HepG2 (cell line): ENCODE data around the gene CKS1B. TPM values are rescaled to one million over a fixed set of nuclear protein-coding genes. Genes with fewer than 3 reads are reported as not detected.

Source experiments
- CENPT ChIP-seq: sonication (generic); formaldehyde crosslinking; IDR thresholded peaks from 2 replicates; pipeline ENCODE4 v1.8.0; 2022; ENCODE audit warnings: low read depth, mild to moderate bottlenecking, moderate library complexity, missing genetic modification reagents
- HBP1 ChIP-seq: IDR thresholded peaks from 2 replicates; pipeline ENCODE4 v1.6.1; 2016; ENCODE audit warnings: low read depth, control low read depth
- HOXA7 ChIP-seq: sonication (generic); formaldehyde crosslinking; IDR thresholded peaks from 2 replicates; pipeline ENCODE4 v1.8.1; 2022; ENCODE audit warnings: mild to moderate bottlenecking, missing genetic modification reagents, moderate library complexity
- PHF5A ChIP-seq: IDR thresholded peaks from one replicate; pipeline ENCODE4 v1.6.1; 2018; ENCODE audit warnings: low read depth, missing genetic modification reagents; ENCODE audit not compliant: unreplicated experiment
- RBM22 ChIP-seq: fragments of 200-400 bp; formaldehyde crosslinking; optimal IDR thresholded peaks from 2 replicates; pipeline ENCODE3; 2017; ENCODE audit warnings: mild to moderate bottlenecking, low read length, moderate library complexity
- STAT5B ChIP-seq: sonication (generic); formaldehyde crosslinking; IDR thresholded peaks from 2 replicates; pipeline ENCODE4 v1.4.0; 2020; ENCODE audit warnings: missing genetic modification reagents
- SYNCRIP ChIP-seq: fragments of 200-400 bp; formaldehyde crosslinking; IDR thresholded peaks from 2 replicates; pipeline ENCODE4 v1.6.1; 2018; ENCODE audit warnings: mild to moderate bottlenecking, low read depth, low read length; ENCODE audit not compliant: insufficient read depth
- TGIF2 ChIP-seq: IDR thresholded peaks from 2 replicates; pipeline ENCODE4 v1.6.1; 2016; ENCODE audit warnings: control low read depth, missing compliant biosample characterization
- U2AF2 ChIP-seq: fragments of 200-400 bp; formaldehyde crosslinking; IDR thresholded peaks from 2 replicates; pipeline ENCODE4 v1.6.1; 2017; ENCODE audit warnings: low read depth, mild to moderate bottlenecking, low read length
- ZBTB14 ChIP-seq: sonication (generic); formaldehyde crosslinking; IDR thresholded peaks from 2 replicates; pipeline ENCODE4 v1.4.0; 2020; ENCODE audit warnings: missing genetic modification reagents
- ZNF180 ChIP-seq: sonication (generic); formaldehyde crosslinking; IDR thresholded peaks from 2 replicates; pipeline ENCODE4 v1.4.0; 2020; ENCODE audit warnings: low read depth, missing genetic modification reagents, borderline replicate concordance
- ZNF260 ChIP-seq: sonication (generic); formaldehyde crosslinking; IDR thresholded peaks from 2 replicates; pipeline ENCODE4 v1.4.0; 2020; ENCODE audit warnings: missing genetic modification reagents, low read depth, mild to moderate bottlenecking, borderline replicate concordance
- ZNF30 ChIP-seq: sonication (generic); formaldehyde crosslinking; IDR thresholded peaks from 2 replicates; pipeline ENCODE4 v1.5.0; 2020; ENCODE audit warnings: mild to moderate bottlenecking, missing genetic modification reagents
- ZNF33A ChIP-seq: sonication (generic); formaldehyde crosslinking; IDR thresholded peaks from 2 replicates; pipeline ENCODE4 v1.5.1; 2020; ENCODE audit warnings: missing genetic modification reagents, mild to moderate bottlenecking, moderate library complexity, borderline replicate concordance
- ZNF552 ChIP-seq: sonication (generic); formaldehyde crosslinking; IDR thresholded peaks from 2 replicates; pipeline ENCODE4 v1.9.0; 2022; ENCODE audit warnings: missing genetic modification reagents, mild to moderate bottlenecking, borderline replicate concordance
- ZNF556 ChIP-seq: sonication (generic); formaldehyde crosslinking; IDR thresholded peaks from 2 replicates; pipeline ENCODE4 v1.4.0; 2020; ENCODE audit warnings: mild to moderate bottlenecking, missing genetic modification reagents, borderline replicate concordance
- ZNF607 ChIP-seq: sonication (generic); formaldehyde crosslinking; IDR thresholded peaks from 2 replicates; pipeline ENCODE4 v1.5.1; 2020; ENCODE audit warnings: missing genetic modification reagents, mild to moderate bottlenecking, borderline replicate concordance
- ZNF703 ChIP-seq: sonication (generic); formaldehyde crosslinking; IDR thresholded peaks from 2 replicates; pipeline ENCODE4 v1.5.1; 2020; ENCODE audit warnings: missing genetic modification reagents, mild to moderate bottlenecking, moderate library complexity, borderline replicate concordance
- ZNF781 ChIP-seq: sonication (generic); formaldehyde crosslinking; IDR thresholded peaks from 2 replicates; pipeline ENCODE4 v1.5.1; 2020; ENCODE audit warnings: borderline replicate concordance, mild to moderate bottlenecking, missing genetic modification reagents; ENCODE audit errors: not compliant biosample characterization
- polyA plus RNA-seq, 8 experiments: library from polyadenylated mRNA; depleted of rRNA in 3 of 8; stranded (reverse) in 7 of 8; unstranded in 1 of 8; fragments of >200 nt; fragmentation: Illumina TruSeq in 4 of 8; extraction: Trizol in 4 of 8; gene quantifications; 2 replicates each; pipeline versions ENCODE4 v1.2.1 to v1.2.3, GENCODE V29; 2011 to 2016; ENCODE audit warnings: low read depth in 4 of 8, missing spikeins in 1 of 8, mixed read lengths in 1 of 8; ENCODE audit not compliant: insufficient read depth in 1 of 8
- total RNA-seq, 5 experiments: library from RNA; depleted of rRNA; stranded (reverse); fragments of >200 nt; fragmentation: Illumina TruSeq; extraction: Trizol; gene quantifications; 2 replicates each; pipeline ENCODE4 v1.2.3, GENCODE V29; 2016; ENCODE audit warnings: low read depth in 1 of 5
- TF ChIP-seq, protein P1 (sequence below): sonication (generic); formaldehyde crosslinking; IDR thresholded peaks from 2 replicates; pipeline ENCODE4 v1.5.0; 2020; ENCODE audit warnings: mild to moderate bottlenecking, missing genetic modification reagents, borderline replicate concordance
- TF ChIP-seq, protein P2 (sequence below): sonication (generic); formaldehyde crosslinking; IDR thresholded peaks from 2 replicates; pipeline ENCODE4 v1.4.0; 2020; ENCODE audit warnings: missing genetic modification reagents

CKS1B gene
- total and polyA plus RNA-seq, 2 of the 13 experiments (the other 11 are each of a cell fraction or from before 2014, with no cell fraction given) = 217 to 222 TPM

DNA sequence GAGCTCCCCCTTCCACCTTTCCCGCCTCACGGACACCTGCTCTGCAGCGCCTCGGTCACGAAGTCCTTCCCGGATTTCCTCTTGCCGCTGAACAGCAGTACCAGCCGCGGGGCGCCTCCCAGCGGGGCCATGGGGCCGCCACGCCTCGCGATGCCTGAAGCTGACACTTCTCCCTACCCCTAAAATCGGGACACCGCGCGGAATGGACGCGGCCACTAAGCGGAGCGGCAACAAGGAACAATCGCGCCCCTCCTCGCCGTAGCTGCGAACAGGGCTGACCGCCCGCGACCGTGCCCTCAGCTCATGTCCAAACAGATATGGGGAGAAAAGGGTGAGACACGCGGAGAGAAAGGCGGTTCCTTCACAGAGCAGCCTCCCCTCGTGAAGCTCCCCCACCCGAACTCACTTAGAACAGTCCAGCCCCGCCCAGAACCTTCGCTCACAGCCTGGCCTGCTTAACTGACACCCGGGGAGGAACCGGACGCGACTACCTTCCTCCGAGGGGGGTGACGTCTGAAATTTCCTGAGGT is 37.9 kb upstream of the CKS1B start, which contains the start of gene PMVK (continued):
- TF ChIP-seq, protein P1, sequence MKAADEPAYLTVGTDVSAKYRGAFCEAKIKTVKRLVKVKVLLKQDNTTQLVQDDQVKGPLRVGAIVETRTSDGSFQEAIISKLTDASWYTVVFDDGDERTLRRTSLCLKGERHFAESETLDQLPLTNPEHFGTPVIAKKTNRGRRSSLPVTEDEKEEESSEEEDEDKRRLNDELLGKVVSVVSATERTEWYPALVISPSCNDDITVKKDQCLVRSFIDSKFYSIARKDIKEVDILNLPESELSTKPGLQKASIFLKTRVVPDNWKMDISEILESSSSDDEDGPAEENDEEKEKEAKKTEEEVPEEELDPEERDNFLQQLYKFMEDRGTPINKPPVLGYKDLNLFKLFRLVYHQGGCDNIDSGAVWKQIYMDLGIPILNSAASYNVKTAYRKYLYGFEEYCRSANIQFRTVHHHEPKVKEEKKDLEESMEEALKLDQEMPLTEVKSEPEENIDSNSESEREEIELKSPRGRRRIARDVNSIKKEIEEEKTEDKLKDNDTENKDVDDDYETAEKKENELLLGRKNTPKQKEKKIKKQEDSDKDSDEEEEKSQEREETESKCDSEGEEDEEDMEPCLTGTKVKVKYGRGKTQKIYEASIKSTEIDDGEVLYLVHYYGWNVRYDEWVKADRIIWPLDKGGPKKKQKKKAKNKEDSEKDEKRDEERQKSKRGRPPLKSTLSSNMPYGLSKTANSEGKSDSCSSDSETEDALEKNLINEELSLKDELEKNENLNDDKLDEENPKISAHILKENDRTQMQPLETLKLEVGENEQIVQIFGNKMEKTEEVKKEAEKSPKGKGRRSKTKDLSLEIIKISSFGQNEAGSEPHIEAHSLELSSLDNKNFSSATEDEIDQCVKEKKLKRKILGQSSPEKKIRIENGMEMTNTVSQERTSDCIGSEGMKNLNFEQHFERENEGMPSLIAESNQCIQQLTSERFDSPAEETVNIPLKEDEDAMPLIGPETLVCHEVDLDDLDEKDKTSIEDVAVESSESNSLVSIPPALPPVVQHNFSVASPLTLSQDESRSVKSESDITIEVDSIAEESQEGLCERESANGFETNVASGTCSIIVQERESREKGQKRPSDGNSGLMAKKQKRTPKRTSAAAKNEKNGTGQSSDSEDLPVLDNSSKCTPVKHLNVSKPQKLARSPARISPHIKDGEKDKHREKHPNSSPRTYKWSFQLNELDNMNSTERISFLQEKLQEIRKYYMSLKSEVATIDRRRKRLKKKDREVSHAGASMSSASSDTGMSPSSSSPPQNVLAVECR (CRISPR knock-in tag) = peak; percentile 86
- peak; percentile 95 for TF ChIP-seq TGIF2
- peak; percentile 99 for TF ChIP-seq ZNF552 (CRISPR knock-in tag)
- TF ChIP-seq ZBTB14 = no peak
- peak; percentile 79 for TF ChIP-seq STAT5B
- TF ChIP-seq CENPT = peak; percentile 99
- TF ChIP-seq SYNCRIP = no peak
- TF ChIP-seq ZNF33A (CRISPR knock-in tag) = no peak
- peak; percentile 98 for TF ChIP-seq ZNF556 (CRISPR knock-in tag)
- TF ChIP-seq PHF5A (CRISPR knock-in tag) = peak; percentile 30
- TF ChIP-seq ZNF30 (CRISPR knock-in tag) = peak; percentile 99
- peak; percentile 94 for TF ChIP-seq ZNF781 (CRISPR knock-in tag)
- TF ChIP-seq ZNF260 (CRISPR knock-in tag) = peak; percentile 51; the same call in 1 of the 2 replicates
- TF ChIP-seq ZNF703 (CRISPR knock-in tag) = peak; percentile 81
- TF ChIP-seq, protein P2, sequence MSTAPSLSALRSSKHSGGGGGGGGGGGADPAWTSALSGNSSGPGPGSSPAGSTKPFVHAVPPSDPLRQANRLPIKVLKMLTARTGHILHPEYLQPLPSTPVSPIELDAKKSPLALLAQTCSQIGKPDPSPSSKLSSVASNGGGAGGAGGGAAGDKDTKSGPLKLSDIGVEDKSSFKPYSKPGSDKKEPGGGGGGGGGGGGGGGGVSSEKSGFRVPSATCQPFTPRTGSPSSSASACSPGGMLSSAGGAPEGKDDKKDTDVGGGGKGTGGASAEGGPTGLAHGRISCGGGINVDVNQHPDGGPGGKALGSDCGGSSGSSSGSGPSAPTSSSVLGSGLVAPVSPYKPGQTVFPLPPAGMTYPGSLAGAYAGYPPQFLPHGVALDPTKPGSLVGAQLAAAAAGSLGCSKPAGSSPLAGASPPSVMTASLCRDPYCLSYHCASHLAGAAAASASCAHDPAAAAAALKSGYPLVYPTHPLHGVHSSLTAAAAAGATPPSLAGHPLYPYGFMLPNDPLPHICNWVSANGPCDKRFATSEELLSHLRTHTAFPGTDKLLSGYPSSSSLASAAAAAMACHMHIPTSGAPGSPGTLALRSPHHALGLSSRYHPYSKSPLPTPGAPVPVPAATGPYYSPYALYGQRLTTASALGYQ (CRISPR knock-in tag) = no peak
- TF ChIP-seq U2AF2 = no peak
- TF ChIP-seq ZNF180 = 0 out of 2 replicates have a peak, but pooled peaks have one; percentile 6
- no peak; the same call in 1 of the 2 replicates for TF ChIP-seq HOXA7 (CRISPR knock-in tag)
- peak; percentile 99 for TF ChIP-seq ZNF607 (CRISPR knock-in tag)
- TF ChIP-seq RBM22 = no peak
- peak; percentile 84; the same call in 1 of the 2 replicates for TF ChIP-seq HBP1 (CRISPR knock-in tag)
